ENCODE measurements around the gene TBXT.

- no peak for TF ChIP-seq CTCF (tag by site-specific recombination; IDR thresholded peaks at IDR 0.05)
- no peak for TF ChIP-seq SCRT2 (tag by site-specific recombination; IDR thresholded peaks at IDR 0.05)
- TF ChIP-seq REST (tag by site-specific recombination; IDR thresholded peaks at IDR 0.05): no peak
- no peak for TF ChIP-seq KLF1 (tag by site-specific recombination; IDR thresholded peaks at IDR 0.05)
- no peak for TF ChIP-seq ZNF274 (IDR thresholded peaks at IDR 0.05; ENCODE audit: low read length)
- no peak for TF ChIP-seq ZNF274 (tag by site-specific recombination; IDR thresholded peaks at IDR 0.05; ENCODE audit: borderline replicate concordance)
Measured at GRCh38 chr6:166143011-166143410, 24.6 kb downstream of the TBXT start.
